Activated CD4-positive, alpha-beta T cell treated with anti-CD3 and anti-CD28 coated beads, Interleukin-2, Interleukin-6, amounts not matched to agents 100 ng/mL and 50 ng/mL, durations not matched to agents 16 hours and 8 hours (primary cell): Measurements from ENCODE around the gene KCNB1.

Experiments
- DNase-seq: peaks from one replicate; pipeline ENCODE4 v3.0.0-alpha.2; 2020

The KCNB1 gene

GRCh38 chr20:49482621-49483017, at the start of gene KCNB1:
Gene KCNB1 (minus strand): TSS chr20:49482668. CDS start chr20:49482480, 188 bp downstream.
- DNase-seq, result peak; percentile 42

GRCh38 chr20:49529470-49529869, 47.0 kb upstream of the KCNB1 start:
- DNase-seq, result no peak

GRCh38 chr20:49526568-49526967, 44.1 kb upstream of the KCNB1 start:
- DNase-seq, result no peak

GRCh38 chr20:49526056-49526455, 43.6 kb upstream of the KCNB1 start:
- no peak for DNase-seq

- no peak for DNase-seq
Measured at GRCh38 chr20:49523767-49524360, 41.4 kb upstream of the KCNB1 start.

- no peak for DNase-seq
Measured at GRCh38 chr20:49521356-49521755, 38.9 kb upstream of the KCNB1 start.

- no peak for DNase-seq
Measured at GRCh38 chr20:49519777-49520359, 37.4 kb upstream of the KCNB1 start.

- DNase-seq, result no peak
Measured at GRCh38 chr20:49519212-49519712, 36.8 kb upstream of the KCNB1 start.

- no peak for DNase-seq
Measured at GRCh38 chr20:49518576-49518975, 36.1 kb upstream of the KCNB1 start.

GRCh38 chr20:49517805-49518100, 35.3 kb upstream of the KCNB1 start:
- DNase-seq, result no peak

- no peak for DNase-seq
Measured at GRCh38 chr20:49516916-49517804, 34.7 kb upstream of the KCNB1 start.

GRCh38 chr20:49515586-49515985, 33.1 kb upstream of the KCNB1 start:
- no peak for DNase-seq

- DNase-seq, result no peak
Measured at GRCh38 chr20:49513517-49513916, 31.0 kb upstream of the KCNB1 start.

GRCh38 chr20:49513009-49513408, 30.5 kb upstream of the KCNB1 start:
- DNase-seq, result no peak

GRCh38 chr20:49511788-49512525, 29.5 kb upstream of the KCNB1 start:
- DNase-seq, result no peak

GRCh38 chr20:49510562-49511122, 28.2 kb upstream of the KCNB1 start:
- DNase-seq, result no peak

GRCh38 chr20:49508435-49509199, 26.1 kb upstream of the KCNB1 start:
- DNase-seq, result peak; percentile 43

- no peak for DNase-seq
Measured at GRCh38 chr20:49507741-49508434, 25.4 kb upstream of the KCNB1 start.

- DNase-seq, result no peak
Measured at GRCh38 chr20:49505518-49505917, 23.1 kb upstream of the KCNB1 start.

GRCh38 chr20:49503176-49503575, 20.7 kb upstream of the KCNB1 start:
- DNase-seq, result no peak

- peak; percentile 34 for DNase-seq
Measured at GRCh38 chr20:49501917-49502316, 19.4 kb upstream of the KCNB1 start.

GRCh38 chr20:49497398-49497669, 14.9 kb upstream of the KCNB1 start:
- DNase-seq, result no peak
